GM12865 (cell line): ENCODE results near the gene LARGE1.

Experiments
- DNase-seq: peaks from one replicate; pipeline ENCODE4 v3.0.0; 2010; ENCODE audit warnings: low read depth
- H3K4me3 ChIP-seq: 2 replicates; pipeline ENCODE4 v1.5.1; 2011; ENCODE audit warnings: mild to moderate bottlenecking, low read depth, low read length, control low read depth
- TF ChIP-seq, protein P1 (sequence below): IDR thresholded peaks from 2 replicates; pipeline ENCODE4 v1.5.1; 2011; ENCODE audit warnings: low read length, control low read depth, low read depth, inconsistent platforms; ENCODE audit not compliant: insufficient read depth; ENCODE audit errors: missing control alignments

LARGE1 gene

DNA sequence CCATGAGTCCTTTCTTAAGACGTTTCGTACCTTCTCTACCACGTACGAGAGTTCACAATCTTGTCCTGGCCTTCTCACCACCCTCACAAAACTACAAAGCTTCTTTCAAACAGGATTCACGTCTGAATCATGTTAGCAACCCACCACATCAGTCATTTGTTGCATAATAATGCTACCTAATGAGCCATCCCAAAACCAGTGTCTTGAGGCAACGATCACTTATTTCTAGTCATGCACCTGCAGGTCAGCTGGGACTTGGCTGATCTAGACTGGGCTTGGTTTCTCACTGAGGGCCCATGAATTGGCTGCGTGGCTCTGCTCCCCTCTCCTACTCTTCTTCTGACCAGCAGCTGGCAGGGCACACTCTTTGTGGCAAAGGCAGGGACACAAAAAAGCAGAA lies 28.3 kb downstream of the LARGE1 start:
- DNase-seq: peak; percentile 83
- TF ChIP-seq, protein P1, sequence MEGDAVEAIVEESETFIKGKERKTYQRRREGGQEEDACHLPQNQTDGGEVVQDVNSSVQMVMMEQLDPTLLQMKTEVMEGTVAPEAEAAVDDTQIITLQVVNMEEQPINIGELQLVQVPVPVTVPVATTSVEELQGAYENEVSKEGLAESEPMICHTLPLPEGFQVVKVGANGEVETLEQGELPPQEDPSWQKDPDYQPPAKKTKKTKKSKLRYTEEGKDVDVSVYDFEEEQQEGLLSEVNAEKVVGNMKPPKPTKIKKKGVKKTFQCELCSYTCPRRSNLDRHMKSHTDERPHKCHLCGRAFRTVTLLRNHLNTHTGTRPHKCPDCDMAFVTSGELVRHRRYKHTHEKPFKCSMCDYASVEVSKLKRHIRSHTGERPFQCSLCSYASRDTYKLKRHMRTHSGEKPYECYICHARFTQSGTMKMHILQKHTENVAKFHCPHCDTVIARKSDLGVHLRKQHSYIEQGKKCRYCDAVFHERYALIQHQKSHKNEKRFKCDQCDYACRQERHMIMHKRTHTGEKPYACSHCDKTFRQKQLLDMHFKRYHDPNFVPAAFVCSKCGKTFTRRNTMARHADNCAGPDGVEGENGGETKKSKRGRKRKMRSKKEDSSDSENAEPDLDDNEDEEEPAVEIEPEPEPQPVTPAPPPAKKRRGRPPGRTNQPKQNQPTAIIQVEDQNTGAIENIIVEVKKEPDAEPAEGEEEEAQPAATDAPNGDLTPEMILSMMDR: no peak
- H3K4me3 ChIP-seq: no peak overlapping the region

DNA sequence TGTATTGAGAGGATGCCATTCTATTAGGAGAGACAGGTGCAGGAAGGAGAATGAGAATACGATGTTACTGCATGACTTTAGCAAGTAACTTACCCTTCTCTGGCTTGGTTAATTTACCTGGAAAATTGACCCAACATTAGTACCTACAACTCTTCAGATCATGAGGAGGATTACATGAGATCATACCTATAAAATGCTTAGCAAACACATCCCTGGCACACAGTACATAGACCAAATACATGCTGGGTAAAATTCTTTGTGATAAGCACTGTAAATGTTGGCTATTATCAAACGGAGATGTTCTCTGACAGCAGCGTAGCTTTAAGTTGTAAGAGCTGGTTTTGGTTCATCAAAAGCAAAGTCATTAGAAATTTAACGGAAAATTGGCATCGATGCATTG lies 28.8 kb downstream of the LARGE1 start:
- TF ChIP-seq, protein P1: no peak
- no peak for DNase-seq
- H3K4me3 ChIP-seq: no peak overlapping the region

DNA sequence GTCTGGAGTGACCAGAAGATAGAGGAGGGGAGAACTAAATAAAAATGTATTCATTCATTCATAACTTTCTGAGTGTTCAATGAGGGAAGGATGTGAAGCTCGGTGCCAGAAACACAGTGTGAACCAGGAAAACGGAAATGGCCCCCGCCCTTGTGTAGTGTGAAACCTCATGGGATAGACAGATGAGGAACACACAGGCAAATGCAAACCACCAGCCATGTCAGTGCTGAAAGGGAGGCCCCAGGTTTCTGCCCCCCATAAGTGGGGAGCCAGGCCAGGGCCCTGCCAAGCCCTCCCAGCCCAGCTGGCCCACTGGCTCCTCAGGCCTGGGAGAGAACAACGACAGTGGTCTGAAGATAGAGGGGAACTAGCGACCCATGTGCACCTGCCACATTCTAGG lies 30.5 kb downstream of the LARGE1 start:
- DNase-seq: peak; percentile 66
- TF ChIP-seq, protein P1: no peak
- no peak overlapping the region for H3K4me3 ChIP-seq

DNA sequence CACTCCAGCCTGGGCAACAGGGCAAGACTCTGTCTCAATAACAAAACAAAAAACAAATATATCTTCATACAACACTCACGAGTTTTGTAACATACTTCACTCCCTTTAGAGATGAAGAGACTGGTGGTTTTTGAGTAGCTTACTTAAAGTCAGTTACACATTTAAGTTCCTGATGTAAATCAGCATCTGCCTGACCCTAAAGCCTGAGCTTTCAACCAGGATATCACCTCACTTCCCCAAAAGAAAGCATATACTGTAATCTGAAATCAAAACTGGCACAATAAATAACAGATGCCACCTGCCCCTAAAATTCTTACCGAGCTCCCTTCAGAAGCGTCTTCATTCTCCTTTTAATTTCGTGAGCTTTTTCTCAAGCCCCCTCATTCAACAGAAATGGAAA lies 31.5 kb downstream of the LARGE1 start:
- no peak overlapping the region for H3K4me3 ChIP-seq
- no peak for DNase-seq
- TF ChIP-seq, protein P1: no peak

DNA sequence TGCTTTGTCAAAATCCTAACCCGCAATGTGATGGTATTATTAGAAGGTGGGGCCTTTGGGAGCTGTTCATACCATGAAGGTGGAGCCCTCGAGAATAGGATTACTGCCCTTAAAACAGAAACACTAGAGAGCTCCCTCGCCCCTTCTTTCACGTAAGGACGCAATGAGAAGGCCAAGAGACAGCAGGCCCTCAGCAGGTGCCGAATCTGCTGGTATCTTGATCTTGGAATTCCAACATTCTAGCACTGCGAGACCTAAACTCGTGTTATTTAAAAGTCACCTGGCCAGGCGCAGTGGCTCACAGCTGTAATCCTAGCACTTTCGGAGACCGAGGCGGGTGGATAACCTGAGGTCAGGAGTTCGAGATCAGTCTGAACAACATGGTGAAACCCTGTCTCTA lies 33.1 kb downstream of the LARGE1 start:
- TF ChIP-seq, protein P1: no peak
- no peak overlapping the region for H3K4me3 ChIP-seq
- DNase-seq: no peak

DNA sequence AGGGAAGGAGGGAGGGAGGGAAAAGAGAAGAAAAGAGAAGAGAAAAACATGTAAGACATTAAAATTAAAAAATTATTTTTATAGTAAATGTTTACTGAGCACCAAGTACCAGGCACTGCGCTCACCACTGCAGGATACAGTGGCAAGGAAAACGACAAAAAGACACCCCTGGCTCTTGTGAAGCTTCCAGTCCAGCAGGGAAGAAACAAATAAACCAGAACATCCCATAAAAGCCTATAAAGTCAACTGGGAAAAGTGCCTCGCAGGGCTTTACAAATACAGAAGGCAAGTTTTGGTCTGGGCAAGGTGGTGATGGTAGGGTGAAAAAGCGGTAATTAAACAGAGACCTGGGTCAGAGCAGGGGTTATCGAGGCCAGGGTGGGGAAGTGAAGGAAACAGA lies 33.6 kb downstream of the LARGE1 start:
- DNase-seq: no peak
- TF ChIP-seq, protein P1: no peak
- H3K4me3 ChIP-seq: no peak overlapping the region

DNA sequence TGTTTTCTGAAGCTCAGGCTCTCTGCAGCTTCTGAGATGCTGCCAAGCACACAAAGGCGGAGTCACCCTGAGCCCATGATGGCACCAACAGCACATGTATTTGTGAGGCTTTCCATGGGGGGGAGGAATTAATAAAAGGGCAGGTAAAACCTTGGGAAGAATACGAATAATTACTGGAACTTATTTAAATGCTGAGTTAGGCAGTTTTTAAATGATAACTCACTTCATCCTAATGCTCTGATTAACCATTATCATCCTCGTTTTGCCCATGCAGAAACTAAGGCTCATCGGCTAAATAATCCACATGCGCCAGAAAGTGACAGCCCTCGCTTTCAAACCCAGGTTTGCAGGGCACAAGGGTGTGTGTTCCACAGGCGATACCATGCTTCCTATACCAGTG lies 35.4 kb downstream of the LARGE1 start:
- no peak overlapping the region for H3K4me3 ChIP-seq
- TF ChIP-seq, protein P1: no peak
- no peak for DNase-seq
